ENCODE results near the gene CYP2A13. TPM values are rescaled to one million over a fixed set of nuclear protein-coding genes. Genes with fewer than 3 reads are reported as not detected.

Gene CYP2A13
- total RNA-seq, 2 experiments from 2014 or later = not detected

DNA sequence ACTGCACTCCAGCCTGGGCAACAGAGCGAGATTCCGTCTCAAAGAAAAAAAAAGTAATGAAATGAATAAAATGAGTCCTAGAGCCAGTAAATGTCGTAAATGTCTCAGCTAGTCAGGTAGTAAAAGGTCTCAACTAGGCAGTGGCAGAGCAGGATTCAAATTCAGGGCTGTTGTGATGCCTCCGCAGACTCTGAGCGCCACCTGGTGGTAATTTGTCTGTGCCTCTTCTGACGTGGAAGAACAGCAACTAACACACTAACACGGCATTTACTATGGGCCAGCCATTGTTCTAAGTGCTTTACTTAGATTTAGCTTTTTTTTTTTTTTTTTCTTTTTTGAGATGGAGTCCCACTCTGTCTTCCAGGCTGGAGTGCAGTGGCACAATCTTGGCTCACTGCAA lies 56.2 kb downstream of the CYP2A13 start:
- H3K9me3 ChIP-seq (ENCODE audit: low read length) = no peaks in the 10 kb centered on the region
- no peak overlapping the region for H2AFZ ChIP-seq (ENCODE audit: low read length)
- H3K36me3 ChIP-seq (ENCODE audit: insufficient read depth, low read length) = no peaks in the 10 kb centered on the region
- H3K79me2 ChIP-seq (ENCODE audit: insufficient read depth, low read depth, low read length) = no peaks in the 10 kb centered on the region
- DNase-seq (ENCODE audit: low spot score) = peak; percentile 74
- no peaks in the 10 kb centered on the region for H3K9me2 ChIP-seq (ENCODE audit: insufficient read depth, low read length)
- H4K20me1 ChIP-seq (ENCODE audit: insufficient read depth, low read length) = no peaks in the 10 kb centered on the region
- H3K27ac ChIP-seq (ENCODE audit: low read depth, low read length, poor library complexity, severe bottlenecking) = no peak overlapping the region
- intact Hi-C loops (cut with micrococcal nuclease; ENCODE audit: unreplicated experiment) = loop anchor here (1.0 to 2.0 kb wide), 2 partner anchors 170 to 482 kb away; no protein-coding TSS in a partner anchor
- no TSS peak for BruUV-seq (replicated peaks)
- ChIA-PET CTCF (ENCODE audit: unreplicated experiment) (interaction anchor here (0.6 kb wide), 1 partner anchor 10 kb away, joined by 3 read pairs; no protein-coding TSS in a partner anchor), POLR2A (no interaction called here)
- TF ChIP-seq EZH2phosphoT487 (IDR thresholded peaks at IDR 0.05; ENCODE audit: borderline replicate concordance, low read depth, low read length) = no peak
- TF ChIP-seq, protein P1, sequence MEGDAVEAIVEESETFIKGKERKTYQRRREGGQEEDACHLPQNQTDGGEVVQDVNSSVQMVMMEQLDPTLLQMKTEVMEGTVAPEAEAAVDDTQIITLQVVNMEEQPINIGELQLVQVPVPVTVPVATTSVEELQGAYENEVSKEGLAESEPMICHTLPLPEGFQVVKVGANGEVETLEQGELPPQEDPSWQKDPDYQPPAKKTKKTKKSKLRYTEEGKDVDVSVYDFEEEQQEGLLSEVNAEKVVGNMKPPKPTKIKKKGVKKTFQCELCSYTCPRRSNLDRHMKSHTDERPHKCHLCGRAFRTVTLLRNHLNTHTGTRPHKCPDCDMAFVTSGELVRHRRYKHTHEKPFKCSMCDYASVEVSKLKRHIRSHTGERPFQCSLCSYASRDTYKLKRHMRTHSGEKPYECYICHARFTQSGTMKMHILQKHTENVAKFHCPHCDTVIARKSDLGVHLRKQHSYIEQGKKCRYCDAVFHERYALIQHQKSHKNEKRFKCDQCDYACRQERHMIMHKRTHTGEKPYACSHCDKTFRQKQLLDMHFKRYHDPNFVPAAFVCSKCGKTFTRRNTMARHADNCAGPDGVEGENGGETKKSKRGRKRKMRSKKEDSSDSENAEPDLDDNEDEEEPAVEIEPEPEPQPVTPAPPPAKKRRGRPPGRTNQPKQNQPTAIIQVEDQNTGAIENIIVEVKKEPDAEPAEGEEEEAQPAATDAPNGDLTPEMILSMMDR (conservative IDR thresholded peaks at IDR 0.05; ENCODE audit: low read length) = peak; percentile 85
- no peak overlapping the region for H3K4me3 ChIP-seq (ENCODE audit: low read depth, low read length, poor library complexity, severe bottlenecking)
- no peak overlapping the region for H3K4me2 ChIP-seq (ENCODE audit: low read length)
- no peaks in the 10 kb centered on the region for H3K4me1 ChIP-seq (ENCODE audit: insufficient read depth, low read length, poor library complexity, severe bottlenecking)

Other genes starting within 250 kb of the CYP2A13 start
- not detected in 2 replicates for gene CYP2A6, start 238.0 kb upstream of the CYP2A13 start, total RNA-seq (2014; rRNA removed; shearing (Covaris generic))
- not detected in 2 replicates for gene CYP2A6, start 238.0 kb upstream of the CYP2A13 start, total RNA-seq (2022)
- gene CYP2A7, start 206.2 kb upstream of the CYP2A13 start, total RNA-seq (2014; rRNA removed; shearing (Covaris generic)) = not detected in 2 replicates
- not detected in 2 replicates for gene CYP2A7, start 206.2 kb upstream of the CYP2A13 start, total RNA-seq (2022)
- gene CYP2B6, start 97.2 kb upstream of the CYP2A13 start, total RNA-seq (2014; rRNA removed; shearing (Covaris generic)) = not detected in 2 replicates
- not detected in 2 replicates for gene CYP2B6, start 97.2 kb upstream of the CYP2A13 start, total RNA-seq (2022)
- not detected in 2 replicates for gene CYP2F1, start 26.0 kb downstream of the CYP2A13 start, total RNA-seq (2014; rRNA removed; shearing (Covaris generic))
- gene CYP2F1, start 26.0 kb downstream of the CYP2A13 start, total RNA-seq (2022) = not detected in 2 replicates
- not detected in 2 replicates for gene CYP2S1, start 104.8 kb downstream of the CYP2A13 start, total RNA-seq (2014; rRNA removed; shearing (Covaris generic))
- not detected in 2 replicates for gene CYP2S1, start 104.8 kb downstream of the CYP2A13 start, total RNA-seq (2022)
- not detected in 2 replicates for gene AXL, start 130.8 kb downstream of the CYP2A13 start, total RNA-seq (2014; rRNA removed; shearing (Covaris generic))
- gene AXL, start 130.8 kb downstream of the CYP2A13 start, total RNA-seq (2022) = not detected in 2 replicates
- gene HNRNPUL1, start 175.9 kb downstream of the CYP2A13 start, total RNA-seq (2014; rRNA removed; shearing (Covaris generic)) = 194 and 200 TPM in 2 replicates
- 360 and 377 TPM in 2 replicates for gene HNRNPUL1, start 175.9 kb downstream of the CYP2A13 start, total RNA-seq (2022)
- gene CCDC97, start 221.7 kb downstream of the CYP2A13 start, total RNA-seq (2014; rRNA removed; shearing (Covaris generic)) = 14.4 and 15.0 TPM in 2 replicates
- 35.0 and 36.6 TPM in 2 replicates for gene CCDC97, start 221.7 kb downstream of the CYP2A13 start, total RNA-seq (2022)